Activated naive CD8-positive, alpha-beta T cell treated with anti-CD3 and anti-CD28 coated beads, Interleukin-2, amount 50 U/mL, for 24 hours (primary cell): ENCODE results near the gene YES1.
"Not testable (repeated sequence)": the region's sequence is repeated elsewhere in the genome, so short reads cannot be mapped to it uniquely, and the experiment has no call there.

ENCODE experiments used
- ATAC-seq: fragments of 150-1000 bp; cut with Tn5 transposase; one replicate; pipeline ENCODE4 v1.10.0; 2021
- DNase-seq: peaks from one replicate; pipeline ENCODE4 v3.0.0; 2021
- H3K27ac Mint-ChIP-seq: one replicate; pipeline ENCODE4 v1.8.0; 2021; ENCODE audit warnings: mild to moderate bottlenecking, mixed read lengths
- H3K27me3 Mint-ChIP-seq: one replicate; pipeline ENCODE4 v1.8.0; 2021; ENCODE audit warnings: mixed read lengths
- H3K36me3 Mint-ChIP-seq: one replicate; pipeline ENCODE4 v1.8.0; 2021; ENCODE audit warnings: low read depth, mixed read lengths
- H3K4me1 Mint-ChIP-seq: one replicate; pipeline ENCODE4 v1.8.0; 2021; ENCODE audit warnings: mixed read lengths
- H3K4me3 Mint-ChIP-seq: one replicate; pipeline ENCODE4 v1.8.0; 2021; ENCODE audit warnings: mild to moderate bottlenecking, moderate library complexity, mixed read lengths
- H3K9me3 Mint-ChIP-seq: one replicate; pipeline ENCODE4 v1.8.0; 2021; ENCODE audit warnings: mixed read lengths

The YES1 gene

GRCh38 chr18:744832-745597 is 67.0 kb downstream of the YES1 start:
- no peak overlapping the region for H3K4me3 Mint-ChIP-seq
- no peak overlapping the region for H3K27ac Mint-ChIP-seq
- H3K4me1 Mint-ChIP-seq: peaks cover 2% of the 10 kb centered on the region
- H3K27me3 Mint-ChIP-seq: no peaks in the 10 kb centered on the region
- ATAC-seq (no peak), DNase-seq (no peak)
- peaks cover 39% of the 10 kb centered on the region for H3K36me3 Mint-ChIP-seq
- H3K9me3 Mint-ChIP-seq: no peaks in the 10 kb centered on the region

GRCh38 chr18:741931-742512 is 70.0 kb downstream of the YES1 start:
- Mint-ChIP-seq H3K27me3 (no peaks in the 10 kb centered on the region), H3K4me1 (peaks cover 2% of the 10 kb centered on the region), H3K4me3 (no peak overlapping the region), H3K36me3 (peaks cover 40% of the 10 kb centered on the region), H3K9me3 (no peaks in the 10 kb centered on the region), H3K27ac (no peak overlapping the region)
- DNase-seq (no peak), ATAC-seq (peak; percentile 61)

GRCh38 chr18:732371-732770 is 79.7 kb downstream of the YES1 start:
- Mint-ChIP-seq H3K36me3 (peaks cover 43% of the 10 kb centered on the region), H3K9me3 (no peaks in the 10 kb centered on the region), H3K27ac (no peak overlapping the region), H3K4me3 (no peak overlapping the region), H3K4me1 (peaks cover 9% of the 10 kb centered on the region), H3K27me3 (no peaks in the 10 kb centered on the region)
- DNase-seq (no peak), ATAC-seq (no peak)

GRCh38 chr18:731185-731584 is 80.9 kb downstream of the YES1 start:
- Mint-ChIP-seq H3K4me1 (peaks cover 9% of the 10 kb centered on the region), H3K4me3 (no peak overlapping the region), H3K27me3 (no peaks in the 10 kb centered on the region), H3K9me3 (no peaks in the 10 kb centered on the region), H3K27ac (peak overlapping the region; percentile 2), H3K36me3 (peaks cover 42% of the 10 kb centered on the region)
- DNase-seq: no peak
- peak; percentile 20 for ATAC-seq

GRCh38 chr18:730692-731091 is 81.3 kb downstream of the YES1 start:
- H3K4me1 Mint-ChIP-seq: peaks cover 9% of the 10 kb centered on the region
- DNase-seq (no peak), ATAC-seq (no peak)
- no peaks in the 10 kb centered on the region for H3K9me3 Mint-ChIP-seq
- peak overlapping the region; percentile 2 for H3K27ac Mint-ChIP-seq
- no peak overlapping the region for H3K4me3 Mint-ChIP-seq
- H3K27me3 Mint-ChIP-seq: no peaks in the 10 kb centered on the region
- H3K36me3 Mint-ChIP-seq: peaks cover 38% of the 10 kb centered on the region

GRCh38 chr18:730120-730519 is 81.9 kb downstream of the YES1 start:
- not testable (repeated sequence) for H3K27ac Mint-ChIP-seq, DNase-seq

GRCh38 chr18:725646-726045 is 86.4 kb downstream of the YES1 start:
- Mint-ChIP-seq H3K27me3 (no peaks in the 10 kb centered on the region), H3K4me1 (peaks cover 12% of the 10 kb centered on the region), H3K27ac (no peak overlapping the region), H3K36me3 (peaks cover 23% of the 10 kb centered on the region), H3K4me3 (no peak overlapping the region), H3K9me3 (no peaks in the 10 kb centered on the region)
- ATAC-seq: no peak
- no peak for DNase-seq

More at GRCh38 chr18:730120-730519, 81.9 kb downstream of the YES1 start:
- not testable (repeated sequence) for H3K9me3 Mint-ChIP-seq, H3K27me3 Mint-ChIP-seq, H3K4me3 Mint-ChIP-seq, ATAC-seq, H3K4me1 Mint-ChIP-seq
- H3K36me3 Mint-ChIP-seq: peaks cover 33% of the 10 kb centered on the region

- no peak overlapping the region for H3K4me3 Mint-ChIP-seq
- no peak for ATAC-seq
- H3K4me1 Mint-ChIP-seq: peaks cover 9% of the 10 kb centered on the region
- H3K9me3 Mint-ChIP-seq: no peaks in the 10 kb centered on the region
- no peak for DNase-seq
- H3K36me3 Mint-ChIP-seq: peaks cover 18% of the 10 kb centered on the region
- no peak overlapping the region for H3K27ac Mint-ChIP-seq
- H3K27me3 Mint-ChIP-seq: no peaks in the 10 kb centered on the region
Observed at GRCh38 chr18:723541-724080, 88.4 kb downstream of the YES1 start.

- DNase-seq: no peak
- no peaks in the 10 kb centered on the region for H3K27me3 Mint-ChIP-seq
Observed at GRCh38 chr18:717003-717402, 95.0 kb downstream of the YES1 start.

GRCh38 chr18:715626-716025 is 96.4 kb downstream of the YES1 start:
- Mint-ChIP-seq H3K9me3 (no peaks in the 10 kb centered on the region), H3K36me3 (peaks cover 14% of the 10 kb centered on the region), H3K27me3 (no peaks in the 10 kb centered on the region), H3K4me3 (peak overlapping the region; percentile 30), H3K4me1 (peaks cover 52% of the 10 kb centered on the region), H3K27ac (peak overlapping the region; percentile 92)
- peak; percentile 62 for ATAC-seq
- DNase-seq: peak; percentile 21

More at GRCh38 chr18:717003-717402, 95.0 kb downstream of the YES1 start:
- no peaks in the 10 kb centered on the region for H3K9me3 Mint-ChIP-seq
- no peak overlapping the region for H3K4me3 Mint-ChIP-seq
- H3K4me1 Mint-ChIP-seq: peaks cover 44% of the 10 kb centered on the region
- peak overlapping the region; percentile 92 for H3K27ac Mint-ChIP-seq
- no peak for ATAC-seq
- peaks cover 6% of the 10 kb centered on the region for H3K36me3 Mint-ChIP-seq

- peak overlapping the region; percentile 29 for H3K4me3 Mint-ChIP-seq
- peaks cover 73% of the 10 kb centered on the region for H3K4me1 Mint-ChIP-seq
- H3K36me3 Mint-ChIP-seq: peaks cover 32% of the 10 kb centered on the region
- peak overlapping the region; percentile 31 for H3K27ac Mint-ChIP-seq
- DNase-seq (no peak), ATAC-seq (no peak)
- no peaks in the 10 kb centered on the region for H3K9me3 Mint-ChIP-seq
- H3K27me3 Mint-ChIP-seq: no peaks in the 10 kb centered on the region
Observed at GRCh38 chr18:713135-713490, 98.9 kb downstream of the YES1 start.

- Mint-ChIP-seq H3K36me3 (peaks cover 35% of the 10 kb centered on the region), H3K9me3 (no peaks in the 10 kb centered on the region), H3K27me3 (no peaks in the 10 kb centered on the region), H3K4me3 (peak within 1 kb of the TSS; percentile 88), H3K4me1 (peaks cover 72% of the 10 kb centered on the region), H3K27ac (peak within 1 kb of the TSS; percentile 93)
- DNase-seq (peak; percentile 90), ATAC-seq (peak; percentile 82)
Observed at GRCh38 chr18:712401-713134, 99.5 kb downstream of the YES1 start, which contains the start of gene ENOSF1. Gene ENOSF1 (minus strand): TSS chr18:712630. CDS start chr18:712587, 43 bp downstream.

- ATAC-seq (peak; percentile 57), DNase-seq (peak; percentile 74)
- Mint-ChIP-seq H3K4me3 (peak overlapping the region; percentile 88), H3K36me3 (peaks cover 38% of the 10 kb centered on the region), H3K27ac (peak overlapping the region; percentile 93), H3K27me3 (no peaks in the 10 kb centered on the region), H3K4me1 (peaks cover 65% of the 10 kb centered on the region), H3K9me3 (no peaks in the 10 kb centered on the region)
Observed at GRCh38 chr18:711657-712400, 100.2 kb downstream of the YES1 start.

GRCh38 chr18:711310-711656 is 100.8 kb downstream of the YES1 start:
- Mint-ChIP-seq H3K4me3 (peak overlapping the region; percentile 88), H3K36me3 (peaks cover 40% of the 10 kb centered on the region), H3K27ac (peak overlapping the region; percentile 93), H3K27me3 (no peaks in the 10 kb centered on the region), H3K4me1 (peaks cover 60% of the 10 kb centered on the region), H3K9me3 (no peaks in the 10 kb centered on the region)
- no peak for ATAC-seq
- no peak for DNase-seq
